M059J (cell line): ENCODE data around the gene NFATC3. TPM values are rescaled to one million over a fixed set of nuclear protein-coding genes. Genes with fewer than 3 reads are reported as not detected.

Experiments
- DNase-seq: peaks from one replicate; pipeline ENCODE4 v3.0.0-alpha.2; 2012; ENCODE audit warnings: low read depth
- total RNA-seq: library from RNA; depleted of rRNA; stranded (reverse); fragments of >200 nt; shearing (Covaris generic); gene quantifications from 2 replicates; pipeline ENCODE4 v1.2.3, GENCODE V29; 2014

NFATC3 gene
- total RNA-seq, 1 experiment from 2014 or later: 31.9 TPM

DNA sequence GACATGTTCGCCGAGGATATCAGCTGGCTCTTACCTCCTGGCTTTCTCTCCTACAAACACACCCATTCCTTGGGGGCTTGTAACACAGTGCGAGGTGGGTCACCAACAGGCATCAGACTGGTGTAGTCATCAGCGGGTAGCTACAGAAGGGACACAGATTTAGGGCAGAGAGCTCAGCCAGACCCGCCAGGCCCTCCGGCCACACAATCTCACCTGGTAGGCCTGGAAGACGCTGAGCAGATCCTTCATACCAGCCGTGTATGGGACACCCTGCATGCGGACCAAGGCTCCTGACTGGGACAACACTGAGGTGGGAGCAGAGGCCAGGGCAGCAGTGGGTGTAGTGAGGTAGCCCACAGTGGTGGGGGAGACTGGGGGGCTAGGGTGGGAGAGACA lies 145.0 kb downstream of the NFATC3 start:
- DNase-seq: no peak

DNA sequence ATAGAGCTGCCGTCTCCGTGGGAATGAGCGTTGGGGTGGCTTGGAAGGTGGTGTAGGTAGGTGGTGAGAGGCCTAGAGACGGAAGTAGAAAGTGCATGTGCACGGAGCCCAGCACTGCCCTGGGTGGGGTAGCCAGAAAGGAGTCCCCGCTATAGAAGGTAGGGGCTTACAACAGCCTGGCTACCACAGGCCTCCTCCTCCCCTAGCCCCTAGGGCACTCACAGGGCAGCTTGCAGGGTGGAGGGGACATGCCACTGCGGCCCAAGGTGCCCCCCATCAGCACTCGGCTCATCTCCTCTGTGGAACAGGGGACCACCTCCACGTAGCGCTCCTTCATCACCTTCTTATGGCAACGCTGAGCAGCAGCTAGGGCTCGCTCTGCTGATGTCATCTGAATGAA lies 145.8 kb downstream of the NFATC3 start:
- DNase-seq: no peak

DNA sequence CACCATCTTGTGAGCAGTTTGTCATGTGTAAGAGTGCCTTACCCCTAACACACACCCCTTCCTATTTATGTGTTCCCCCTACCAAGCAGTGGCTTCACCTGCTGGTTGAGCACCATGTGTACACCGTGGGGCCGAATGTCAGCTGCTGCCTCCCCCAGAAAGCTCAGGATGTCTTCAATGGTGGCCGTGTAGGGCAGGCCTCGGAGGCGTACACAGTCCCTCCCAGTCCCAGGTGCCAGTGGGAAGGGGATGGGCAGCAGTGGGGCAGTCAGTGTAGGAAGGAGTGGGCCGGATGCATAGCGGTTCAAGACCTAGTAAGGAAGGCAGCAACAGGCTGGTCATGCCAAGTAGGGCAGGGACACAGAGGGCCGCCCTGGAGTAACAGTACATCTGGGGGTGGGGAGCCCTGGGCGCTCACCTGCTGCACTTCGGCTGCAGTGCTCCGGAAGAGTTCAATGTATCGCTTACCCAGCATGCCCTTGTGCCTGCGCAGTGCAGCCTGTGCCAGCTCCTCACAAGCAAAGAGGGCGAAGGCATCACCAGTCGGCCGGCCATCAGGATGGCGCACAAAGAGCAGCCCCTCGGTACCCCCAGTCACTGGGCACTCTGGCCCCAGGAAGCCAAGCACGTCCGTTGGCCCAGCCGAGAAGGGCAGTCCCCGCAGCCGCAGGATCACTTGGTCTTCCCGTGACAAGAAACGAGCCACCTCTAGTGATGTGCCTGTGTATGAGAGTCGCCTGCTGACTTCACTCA lies 146.4 kb downstream of the NFATC3 start:
- DNase-seq: no peak

DNA sequence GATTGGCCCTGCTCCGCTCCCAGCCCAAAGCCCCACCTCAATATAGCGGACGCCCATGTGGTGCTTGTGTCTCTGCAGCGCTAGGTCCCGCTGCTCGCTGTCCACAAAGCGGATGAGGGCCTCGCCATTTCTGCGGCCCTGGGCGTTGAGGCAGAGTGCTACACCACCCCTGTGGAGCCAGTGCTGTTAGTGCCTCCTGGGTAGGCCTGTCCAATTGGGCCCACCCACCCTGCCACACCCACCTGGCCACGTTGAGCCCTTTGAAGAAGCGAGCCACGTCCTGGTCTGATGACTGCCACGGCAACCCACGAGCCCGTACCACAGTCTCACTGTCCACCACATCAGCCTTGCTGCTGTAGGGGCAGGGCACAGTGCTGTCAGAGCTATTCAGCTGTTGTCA lies 147.2 kb downstream of the NFATC3 start:
- DNase-seq: no peak

DNA sequence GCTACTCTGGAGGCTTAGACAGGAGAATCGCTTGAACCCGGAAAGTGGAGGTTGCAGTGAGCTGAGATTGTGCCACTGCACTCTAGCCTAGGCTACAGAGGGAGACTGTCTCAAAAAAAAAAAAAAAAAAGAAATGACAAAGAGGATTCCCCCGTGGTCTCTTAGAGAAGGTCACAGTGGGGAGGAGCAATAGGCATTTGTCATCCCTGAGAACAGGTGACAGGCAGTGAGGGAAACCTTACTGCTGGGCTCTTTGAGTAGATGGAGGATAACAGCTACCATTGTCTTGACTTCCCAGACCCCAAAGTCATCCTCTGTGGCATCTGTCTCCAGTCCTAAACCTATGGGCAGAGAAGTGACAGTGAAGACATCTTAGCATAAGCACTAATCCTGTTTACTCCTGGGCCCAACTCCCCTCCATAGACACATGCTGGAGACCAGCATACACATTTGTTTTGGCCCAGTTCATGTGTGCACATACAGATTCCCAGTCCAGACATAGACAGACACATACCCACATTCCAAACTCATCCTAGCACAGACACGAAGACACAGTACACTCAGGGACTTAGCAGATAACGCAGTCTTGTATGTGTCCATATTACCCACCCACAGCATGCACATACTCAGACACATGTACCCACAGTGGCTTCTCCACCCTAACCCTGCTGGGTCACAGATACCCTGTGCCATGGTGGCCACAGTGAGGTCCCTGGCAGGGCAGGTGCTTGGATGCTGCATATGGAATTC lies 148.1 kb downstream of the NFATC3 start:
- no peak for DNase-seq

DNA sequence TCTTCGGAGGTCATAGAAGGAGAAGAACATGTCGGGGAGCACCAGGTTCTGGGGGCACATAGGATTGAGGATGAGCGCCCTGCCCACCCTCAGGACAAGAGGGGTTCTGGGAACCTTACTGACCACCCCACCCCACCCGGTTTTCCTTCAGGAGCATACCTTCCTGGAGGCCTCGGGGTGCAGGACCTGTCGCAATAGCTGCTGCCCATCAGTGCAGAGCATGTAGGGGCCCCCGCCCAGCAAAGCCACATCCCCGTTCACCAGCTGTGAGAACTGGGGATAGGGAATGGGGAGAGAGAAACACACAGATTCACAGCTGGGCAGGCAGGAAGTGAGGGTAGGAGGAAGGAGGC lies 148.6 kb downstream of the NFATC3 start:
- DNase-seq: no peak

DNA sequence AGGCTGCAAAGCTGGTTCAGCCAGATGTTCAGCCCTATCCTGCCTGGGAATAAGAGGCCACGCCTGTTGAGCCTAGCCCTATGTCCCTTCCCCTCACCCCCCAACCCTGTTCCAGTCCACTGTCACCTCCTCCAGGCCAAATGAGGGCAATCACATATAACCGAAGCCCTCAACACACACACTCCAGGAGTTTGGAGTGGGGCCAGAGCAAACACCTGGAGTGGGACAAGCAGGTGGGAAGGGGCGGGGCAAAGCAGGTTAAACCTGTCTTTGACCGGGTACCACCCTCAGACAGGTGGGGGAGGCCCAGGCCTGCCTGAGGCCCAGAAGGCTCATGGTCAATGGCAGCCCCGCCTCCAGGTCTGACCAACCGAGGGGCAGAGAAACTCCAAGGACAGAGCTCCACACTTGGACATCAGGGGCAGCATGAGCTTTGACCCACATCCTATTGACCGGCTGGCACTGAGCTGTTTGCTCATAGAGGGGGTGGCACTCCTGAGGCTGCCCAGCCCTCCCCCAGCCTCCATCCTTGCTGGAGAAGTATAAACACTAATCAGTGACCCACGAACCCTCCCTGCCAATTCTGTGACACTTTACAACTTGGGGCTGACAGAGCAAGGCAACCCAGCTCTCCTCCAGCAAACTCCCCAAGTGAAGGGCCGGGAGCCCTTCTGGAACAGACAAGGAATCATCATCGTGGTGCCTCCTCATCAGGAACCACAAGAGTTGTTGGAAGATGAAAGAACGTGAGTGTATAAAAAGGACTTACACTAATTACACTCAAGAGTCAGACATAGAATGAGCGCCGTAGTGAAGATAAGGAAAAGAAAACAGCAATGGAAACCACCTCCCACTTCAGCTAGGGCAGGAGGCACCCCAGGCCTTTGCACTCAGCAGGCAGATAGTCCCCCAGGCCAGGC lies 149.3 kb downstream of the NFATC3 start:
- no peak for DNase-seq

DNA sequence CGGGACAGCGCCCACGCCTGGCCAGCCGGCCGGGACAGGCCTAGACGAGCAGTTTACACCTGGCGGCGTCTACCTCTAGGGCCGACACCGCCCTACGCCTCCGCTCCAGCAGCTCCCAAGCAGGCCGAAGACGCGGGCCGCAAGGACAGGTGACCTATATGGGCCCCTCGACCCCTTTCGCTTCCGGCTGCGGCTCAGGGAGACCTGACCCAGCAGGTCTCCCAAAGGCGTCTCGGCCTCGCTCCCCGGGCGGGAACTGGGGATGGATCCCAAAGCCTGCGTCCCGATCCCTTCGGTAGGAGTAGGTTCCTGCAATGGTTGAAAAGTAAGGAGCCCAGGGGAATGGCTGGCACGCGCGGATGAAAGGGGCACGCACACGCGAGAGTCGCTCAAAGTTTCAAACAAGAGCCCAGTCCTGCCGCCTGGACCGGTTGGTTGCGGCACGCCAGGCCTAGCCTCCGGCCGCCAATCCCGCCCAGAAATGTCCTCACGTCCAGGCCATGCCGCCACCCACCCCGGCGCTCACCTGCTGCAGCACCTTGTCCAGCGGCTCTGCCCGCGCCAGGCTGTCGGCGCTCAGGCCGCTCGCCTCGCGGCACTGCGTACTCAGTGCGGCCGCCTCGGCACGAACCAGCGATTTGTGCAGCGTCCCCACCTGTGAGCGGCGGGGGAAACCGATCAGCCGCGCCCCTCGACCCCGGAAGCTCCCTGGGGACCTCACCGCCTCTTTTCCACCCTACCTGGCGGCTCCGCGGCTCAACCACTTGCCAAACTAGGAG lies 150.1 kb downstream of the NFATC3 start:
- no peak for DNase-seq

DNA sequence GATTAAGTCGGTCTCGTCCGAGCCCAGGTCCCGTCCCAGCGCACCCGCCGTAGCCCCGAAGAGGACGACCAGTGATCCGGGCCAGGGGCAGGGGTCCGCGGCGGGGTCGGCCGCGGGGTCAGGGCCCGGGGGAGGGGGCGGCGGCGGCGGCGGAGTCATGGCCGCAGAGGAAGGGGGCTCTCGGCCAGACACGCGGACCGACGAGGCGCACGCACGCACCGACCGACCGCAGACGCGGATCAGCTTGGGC lies 150.6 kb downstream of the NFATC3 start, which contains the start of gene ESRP2:
ESRP2 (minus strand) TSS at position 241 of the 250 bp plus-strand sequence; CDS start at position 159, 82 bp downstream.
- no peak for DNase-seq

DNA sequence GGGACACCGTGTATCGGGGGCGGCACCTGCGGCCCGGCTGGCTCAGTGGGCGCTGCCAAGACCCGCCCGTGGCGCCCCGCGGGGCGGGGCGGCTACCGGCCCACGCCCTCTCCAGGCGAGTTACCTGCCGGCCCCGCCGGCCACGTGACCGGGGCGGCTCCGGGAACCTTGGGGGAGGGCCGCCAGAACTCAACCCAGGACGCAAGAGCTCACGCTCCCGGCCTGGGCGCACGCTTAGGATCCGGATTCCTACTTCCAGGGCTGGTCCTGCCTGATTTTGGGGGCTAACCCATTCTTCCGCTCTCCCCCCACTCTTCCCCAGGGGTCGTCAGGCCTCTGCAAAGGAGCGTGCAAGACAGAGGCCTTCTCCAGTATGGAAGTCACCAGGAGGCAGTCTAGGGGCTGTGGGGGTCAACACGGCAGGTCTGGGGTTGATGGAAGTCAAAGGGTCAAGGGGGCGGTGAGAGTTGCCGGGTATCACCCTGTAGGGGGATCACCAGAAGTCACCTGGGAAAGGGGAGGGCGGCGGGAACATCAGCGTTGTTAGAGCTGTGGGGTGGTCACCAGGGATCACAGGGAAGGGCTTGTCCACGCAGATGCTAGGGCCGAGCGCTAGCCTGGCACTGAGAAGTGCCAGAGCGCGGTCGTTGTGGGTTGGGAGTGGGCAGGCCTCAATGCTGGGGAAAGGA lies 151.1 kb downstream of the NFATC3 start:
- DNase-seq: no peak

DNA sequence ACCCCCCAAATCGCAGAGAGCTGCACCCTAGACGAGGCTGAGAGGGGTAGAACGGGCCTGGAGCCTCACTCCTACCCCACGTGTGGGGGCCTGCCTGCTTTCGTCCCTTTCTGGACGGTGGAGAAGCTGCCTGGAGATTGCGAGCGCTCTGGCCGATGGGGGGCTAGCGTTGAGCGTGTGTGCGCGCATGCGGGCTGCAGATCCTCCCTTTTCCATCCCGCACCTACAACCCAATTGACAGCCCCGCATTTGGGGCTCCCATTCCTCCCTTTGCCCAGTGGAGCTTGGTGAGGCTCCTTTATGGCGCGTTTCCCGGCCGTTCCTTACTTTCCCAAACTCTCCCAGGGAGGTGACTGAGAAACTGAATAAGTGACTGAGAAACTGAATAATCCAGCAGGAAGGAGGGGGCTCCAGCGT lies 151.7 kb downstream of the NFATC3 start:
- DNase-seq: no peak

DNA sequence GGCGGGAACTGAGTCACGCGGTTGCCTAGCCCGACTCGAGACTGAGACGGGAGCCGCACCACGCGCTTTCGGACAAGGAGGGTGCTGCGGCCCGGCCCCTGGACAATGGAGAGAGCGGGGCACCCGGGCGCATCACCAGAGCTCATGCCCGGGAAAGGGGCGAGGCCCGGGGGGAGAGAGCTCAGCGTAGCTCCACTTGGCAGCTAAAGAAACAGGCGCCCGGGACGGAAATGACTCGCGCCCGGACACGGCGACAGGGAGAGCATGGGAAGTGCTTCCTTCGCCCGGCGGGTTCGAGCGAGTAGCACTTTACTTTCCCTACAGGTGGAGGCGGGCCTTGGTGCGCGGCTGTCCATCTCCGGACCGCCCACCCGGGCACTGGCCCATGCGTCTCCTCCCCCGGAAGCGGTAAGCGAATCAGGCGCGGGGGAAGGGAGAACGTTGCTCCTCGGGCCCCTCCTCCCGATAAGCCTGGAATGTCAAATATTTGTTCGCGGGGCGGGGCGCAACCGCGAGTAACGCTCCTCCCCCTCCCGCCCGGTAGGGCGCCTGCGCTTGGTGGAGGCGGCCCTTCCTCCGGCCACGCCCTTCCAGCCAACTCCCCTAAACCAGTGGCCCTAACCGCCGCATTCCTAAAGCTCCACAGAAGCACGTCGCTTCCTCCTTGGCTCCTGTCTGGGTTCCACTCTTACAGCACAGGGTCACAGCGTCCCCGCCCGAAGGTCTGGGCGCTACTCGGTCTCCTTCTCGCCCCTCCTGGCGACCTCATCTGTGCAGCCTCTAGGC lies 152.3 kb downstream of the NFATC3 start:
- DNase-seq: peak; percentile 98

DNA sequence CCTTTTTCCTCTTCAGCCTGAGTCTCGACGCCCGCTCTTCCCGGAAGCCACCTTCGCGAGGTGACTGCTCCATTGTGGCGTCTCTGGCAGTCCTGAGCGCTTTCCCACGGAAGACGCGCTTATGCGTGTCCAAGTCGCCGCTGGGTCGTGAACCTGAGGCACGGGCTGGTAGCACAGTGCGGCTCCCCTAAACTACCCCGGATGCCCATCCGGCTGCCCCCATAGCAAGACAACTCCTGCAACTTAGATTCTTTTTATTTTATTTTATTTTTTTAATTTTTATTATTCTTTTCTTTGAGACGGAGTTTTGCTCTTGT lies 152.8 kb downstream of the NFATC3 start:
- no peak for DNase-seq

DNA sequence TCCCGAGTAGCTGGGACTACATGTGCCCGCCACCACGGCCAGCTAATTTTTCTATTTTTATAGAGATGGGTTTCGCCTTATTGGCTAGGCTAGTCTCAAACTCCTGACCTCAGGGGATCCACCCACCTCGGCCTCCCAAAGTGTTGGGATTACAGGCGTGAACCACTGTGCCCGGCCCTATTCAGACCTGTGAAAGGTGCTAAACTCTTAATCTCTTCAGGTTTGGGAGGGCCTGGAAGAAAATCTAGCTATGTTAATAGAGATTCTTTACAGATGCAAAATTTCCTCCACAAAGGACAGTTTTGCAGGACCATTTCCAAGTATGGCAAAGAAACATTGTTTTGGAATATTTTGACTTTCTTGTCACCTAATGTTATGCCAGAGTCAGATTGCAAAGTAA lies 156.9 kb downstream of the NFATC3 start:
- DNase-seq: no peak

DNA sequence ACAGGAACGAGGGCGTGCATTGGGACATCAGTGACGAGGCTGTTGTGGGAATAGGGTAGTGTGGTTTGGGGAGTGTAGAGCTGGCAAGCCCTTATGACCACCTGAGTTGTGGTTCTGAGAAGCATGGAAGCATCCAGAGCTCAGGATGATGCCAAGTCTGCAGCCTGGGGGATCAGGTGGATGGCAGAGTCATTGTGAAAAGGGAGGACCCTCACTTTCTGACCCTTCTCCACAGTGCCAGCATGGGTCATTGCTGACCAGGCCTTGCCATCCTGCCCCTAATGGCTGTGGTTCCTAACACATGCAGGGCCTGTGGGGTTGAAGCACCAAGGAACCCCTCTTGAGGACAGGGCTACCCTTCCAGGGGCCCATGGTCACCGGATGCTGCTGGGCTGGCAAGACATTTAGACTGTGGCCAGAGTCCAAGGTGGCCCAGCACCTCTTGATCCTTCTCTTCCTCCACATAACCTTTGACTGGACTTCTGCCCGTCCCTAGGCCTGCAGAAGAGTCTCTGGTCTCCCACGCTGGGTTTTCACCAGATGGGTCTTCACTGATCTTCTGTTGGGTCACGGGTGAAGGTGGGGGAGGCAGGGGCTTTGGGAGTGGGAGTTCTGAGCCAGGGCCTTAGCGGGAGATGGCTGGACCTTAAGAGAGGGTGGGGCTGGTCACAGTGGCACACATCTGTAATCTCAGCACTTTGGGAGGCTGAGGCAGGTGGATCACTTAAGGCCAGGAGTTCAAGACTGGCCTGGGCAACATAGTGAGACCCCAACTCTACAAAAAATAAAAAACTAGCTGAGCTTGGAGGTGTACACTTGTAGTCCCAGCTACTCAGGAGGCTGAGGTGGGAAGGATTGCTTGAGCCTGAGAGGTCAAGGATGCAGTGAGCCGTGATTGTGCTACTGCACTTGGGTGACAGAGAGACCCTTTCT lies 158.0 kb downstream of the NFATC3 start:
- DNase-seq: no peak

DNA sequence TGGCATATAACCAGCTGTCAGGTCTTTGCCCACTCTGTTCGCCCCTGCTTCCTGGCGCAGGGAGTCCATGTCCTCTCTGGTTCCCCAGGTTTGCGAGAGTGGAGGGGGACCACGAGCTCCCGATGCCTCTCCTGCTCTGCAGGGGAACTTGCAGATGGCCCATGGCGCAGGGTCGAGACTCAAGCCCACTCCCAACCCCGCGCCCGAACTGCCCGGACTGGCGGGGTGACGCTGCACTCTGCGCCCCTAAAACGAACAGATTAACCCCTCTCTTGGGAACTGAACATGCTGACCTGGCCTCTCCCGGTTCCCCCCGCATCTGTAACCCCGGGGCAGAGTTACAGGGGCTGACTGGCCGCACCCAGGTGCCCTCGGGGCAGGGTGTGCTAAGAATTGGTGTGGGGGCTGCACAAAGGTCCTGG lies 159.3 kb downstream of the NFATC3 start:
- DNase-seq: no peak

DNA sequence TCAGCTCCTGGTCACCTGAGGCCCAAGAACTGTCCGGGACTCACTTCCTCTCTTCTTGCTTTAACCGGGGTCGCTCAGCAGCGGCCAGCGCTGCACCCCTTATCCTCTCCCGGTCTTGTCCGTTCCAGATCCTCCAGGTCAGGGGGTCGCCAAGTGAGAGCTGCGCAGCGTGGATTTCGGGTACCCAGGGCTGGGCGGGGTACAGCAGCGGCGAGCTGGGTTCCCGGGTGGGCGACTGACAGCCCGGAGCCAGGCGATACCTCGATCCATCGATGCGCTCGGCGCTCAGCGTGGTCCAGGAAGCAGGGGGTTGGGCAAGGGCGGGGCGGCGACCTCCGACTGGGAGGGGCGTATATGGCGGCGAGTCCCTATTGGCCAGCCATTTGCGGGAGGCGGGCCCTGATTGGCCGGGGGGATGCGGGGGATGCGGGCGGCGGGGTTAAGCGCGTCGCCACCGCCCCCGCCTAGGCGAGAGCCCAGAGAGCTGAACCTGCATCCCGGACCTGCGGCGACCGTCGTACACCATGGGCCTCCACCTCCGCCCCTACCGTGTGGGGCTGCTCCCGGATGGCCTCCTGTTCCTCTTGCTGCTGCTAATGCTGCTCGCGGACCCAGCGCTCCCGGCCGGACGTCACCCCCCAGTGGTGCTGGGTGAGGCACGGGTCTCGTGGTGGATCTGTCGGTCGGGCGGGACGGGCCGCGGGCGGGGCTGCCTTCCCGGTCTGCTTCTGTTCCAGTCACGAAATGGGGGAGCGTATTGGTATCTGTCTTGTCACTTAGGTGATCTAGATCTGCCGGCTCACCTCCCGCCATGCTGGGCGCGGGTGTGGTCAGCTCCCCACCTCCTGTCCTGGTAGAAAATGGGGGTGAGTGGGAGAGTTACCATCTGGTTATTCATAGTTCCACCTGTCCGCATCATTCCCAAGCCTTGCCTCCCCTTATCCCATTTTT lies 160.0 kb downstream of the NFATC3 start, which contains the start of gene PLA2G15:
PLA2G15 (plus strand) TSS at position 471 of the 951 bp plus-strand sequence; CDS start at position 525, 54 bp downstream.
- peak; percentile 84 for DNase-seq

DNA sequence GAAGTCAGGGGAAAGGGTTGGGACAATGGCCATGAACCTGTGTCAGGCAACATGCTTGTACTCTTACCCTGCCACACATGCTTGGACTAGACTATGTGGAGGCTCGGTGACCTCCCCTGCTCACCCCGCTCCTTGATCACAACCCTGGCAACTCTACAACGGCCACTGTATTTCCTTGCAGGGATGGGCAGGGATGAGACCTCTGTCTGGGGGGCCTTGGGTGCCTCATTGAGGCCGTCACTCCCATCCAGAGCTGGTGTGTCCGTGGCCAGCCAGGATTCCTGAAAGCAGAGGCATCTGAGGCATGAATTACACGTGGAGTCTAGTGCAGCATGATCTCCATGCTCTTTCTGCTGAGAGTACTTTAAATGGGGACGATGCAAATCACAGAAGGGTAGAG lies 161.0 kb downstream of the NFATC3 start:
- DNase-seq: no peak
